Stimulated activated CD4-positive, alpha-beta T cell treated with anti-CD3 and anti-CD28 coated beads, Interleukin-4, amount 100 ng/mL, for 48 hours (primary cell): ENCODE data around the gene PTPRF.
"Not testable (repeated sequence)": the region's sequence is repeated elsewhere in the genome, so short reads cannot be mapped to it uniquely, and the experiment has no call there.

Source experiments
- DNase-seq, 2 donors: peaks; one replicate each; pipeline ENCODE4 v3.0.0-alpha.2; 2020; ENCODE audit warnings: low read depth in 2 of 2

PTPRF gene

GRCh38 chr1:43537423-43538142, 6.9 kb downstream of the PTPRF start:
- no peak for DNase-seq

GRCh38 chr1:43538143-43538487, 7.4 kb downstream of the PTPRF start:
- no peak for DNase-seq

DNA sequence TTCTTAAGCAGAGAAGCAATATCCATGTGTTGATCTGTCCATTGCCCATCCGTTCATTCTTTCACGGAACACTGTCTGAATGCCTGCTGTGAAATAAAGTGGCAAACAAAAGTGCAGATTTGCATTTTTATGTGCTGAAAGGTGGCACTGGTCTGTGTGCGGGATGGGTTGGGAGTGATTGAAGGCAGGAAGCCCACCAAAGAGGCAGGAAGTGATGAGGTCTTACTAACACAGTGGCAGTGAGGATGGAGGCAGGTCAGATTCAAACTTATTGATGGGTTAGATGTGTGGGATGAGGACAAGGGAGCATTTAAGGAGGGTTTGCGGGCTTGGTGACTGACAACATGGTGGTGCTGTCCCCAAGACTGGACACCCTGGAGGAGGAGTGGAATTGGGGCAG, 8.3 kb downstream of the PTPRF start:
- DNase-seq, result no peak

DNA sequence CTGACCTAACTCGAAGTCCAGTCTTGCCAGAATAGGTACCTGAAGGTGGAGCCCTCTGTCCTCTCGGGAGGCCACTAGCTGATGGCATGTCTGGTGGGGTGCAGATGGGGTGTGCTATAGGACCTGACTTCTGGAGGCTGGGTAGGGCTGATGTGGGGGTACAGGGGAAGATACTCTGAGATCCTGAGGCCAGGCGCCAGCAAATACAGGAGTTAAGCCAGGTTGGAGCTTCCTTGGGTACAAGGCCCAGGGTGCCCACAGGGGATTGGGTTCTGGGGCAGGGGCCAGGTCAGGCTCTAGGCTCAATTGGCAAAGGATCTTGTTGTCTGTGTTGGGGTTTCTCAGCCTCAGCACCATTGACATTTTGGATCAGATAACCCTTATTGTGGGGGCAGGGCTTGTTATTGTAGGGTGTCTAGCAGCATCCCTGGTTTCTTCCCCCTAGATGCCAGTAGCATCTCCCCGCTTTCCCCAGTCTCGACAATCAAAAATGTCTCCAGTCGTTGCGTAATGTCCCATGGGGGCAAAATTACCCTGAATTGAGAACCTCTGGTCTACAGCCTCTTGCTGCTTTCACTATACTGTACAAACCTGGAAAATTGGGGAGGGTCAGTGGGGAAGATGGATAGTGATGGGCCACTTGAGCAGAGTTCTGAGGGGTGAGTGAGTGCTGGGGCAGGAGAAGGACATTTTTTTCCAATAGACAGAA, 9.2 kb downstream of the PTPRF start:
- DNase-seq, result no peak

DNA sequence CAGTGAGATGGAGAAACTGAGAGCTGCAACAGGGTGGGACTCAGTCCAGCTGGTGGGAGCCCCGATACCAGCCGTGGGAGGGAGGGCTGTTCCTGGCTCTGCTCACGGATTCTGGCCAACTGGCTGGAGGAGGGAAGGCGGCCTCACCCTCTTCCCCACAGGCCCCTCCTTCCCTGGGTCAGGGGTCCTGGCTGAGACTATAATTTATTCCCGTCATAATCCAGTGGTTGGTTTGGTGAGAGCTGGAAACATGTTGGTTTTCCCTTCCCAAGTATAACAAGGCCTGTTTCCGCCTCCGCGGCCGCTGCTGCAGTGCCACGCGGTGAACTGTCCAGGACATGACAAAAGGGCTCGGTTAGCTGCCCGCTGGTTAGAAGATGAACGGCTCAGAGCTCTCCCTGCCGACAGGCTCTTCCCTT, 10.0 kb downstream of the PTPRF start:
- DNase-seq, result no peak

GRCh38 chr1:43541141-43541540, 10.5 kb downstream of the PTPRF start:
- DNase-seq, result no peak

GRCh38 chr1:43541721-43542401, 11.2 kb downstream of the PTPRF start:
- no peak for DNase-seq

DNA sequence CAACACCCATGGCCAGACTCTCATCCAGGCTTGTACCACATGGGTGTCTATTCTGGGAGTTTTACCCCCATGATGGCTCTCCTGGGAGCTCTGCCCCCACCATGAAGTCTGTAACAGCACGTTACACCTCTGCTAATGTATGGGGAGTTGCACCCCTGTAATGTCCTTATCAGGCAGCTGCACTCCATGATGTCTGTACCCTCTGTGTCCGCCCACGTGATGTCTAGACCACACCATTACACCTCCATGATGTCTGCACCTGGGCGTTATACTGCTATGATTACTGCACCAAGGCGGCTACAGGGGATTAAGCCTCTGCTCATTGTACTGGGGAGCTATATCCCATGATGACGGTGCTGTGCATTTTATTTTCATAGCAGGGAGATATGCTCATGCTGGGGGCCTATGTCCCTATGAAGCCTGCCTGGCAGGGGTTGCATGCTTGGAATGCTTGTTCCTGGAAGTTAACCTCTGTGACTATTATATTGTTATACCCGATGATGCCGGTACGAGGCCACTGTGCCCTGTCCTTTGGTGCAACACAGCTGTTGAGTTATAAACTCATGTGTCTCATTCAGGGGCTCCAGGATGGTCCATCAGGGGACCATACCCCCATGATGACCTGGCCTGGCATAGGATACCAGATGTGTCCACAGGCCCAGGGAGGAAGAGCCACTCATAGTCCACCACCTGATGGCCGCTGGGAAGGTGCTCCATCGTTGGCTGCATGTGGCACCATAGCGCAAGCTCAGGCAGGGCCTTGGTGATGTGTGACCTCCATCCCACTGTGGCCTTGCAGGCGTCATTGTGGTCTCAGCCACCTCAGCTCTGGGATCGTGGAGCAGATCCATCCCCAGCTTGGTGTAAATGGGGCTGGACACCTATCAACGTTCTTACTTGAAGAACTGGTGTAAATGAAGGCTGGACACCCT, 12.1 kb downstream of the PTPRF start:
- DNase-seq, result no peak

DNA sequence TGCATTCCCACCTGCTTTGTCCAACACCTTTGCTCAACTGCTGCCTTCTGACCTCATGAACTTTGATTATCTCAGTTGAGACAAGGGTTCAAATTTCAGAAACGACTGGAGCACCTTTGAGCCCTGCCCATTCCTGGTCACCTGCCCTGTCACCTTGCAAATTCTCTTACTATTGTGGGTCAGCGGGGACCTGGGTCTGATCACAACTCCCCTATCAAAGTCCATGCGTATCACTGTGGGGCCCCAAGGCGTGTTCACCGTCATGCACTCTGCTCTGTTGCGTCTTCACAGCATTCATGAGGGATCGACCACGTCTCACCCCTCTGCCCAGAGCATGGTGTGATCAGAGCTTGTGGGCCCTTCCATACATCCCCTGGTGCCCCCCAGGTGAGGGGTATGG, 12.9 kb downstream of the PTPRF start:
- DNase-seq, result no peak

- DNase-seq, result no peak
Observed at GRCh38 chr1:43545339-43545694, 14.6 kb downstream of the PTPRF start.

GRCh38 chr1:43545695-43546387, 15.2 kb downstream of the PTPRF start:
- DNase-seq, result no peak

DNA sequence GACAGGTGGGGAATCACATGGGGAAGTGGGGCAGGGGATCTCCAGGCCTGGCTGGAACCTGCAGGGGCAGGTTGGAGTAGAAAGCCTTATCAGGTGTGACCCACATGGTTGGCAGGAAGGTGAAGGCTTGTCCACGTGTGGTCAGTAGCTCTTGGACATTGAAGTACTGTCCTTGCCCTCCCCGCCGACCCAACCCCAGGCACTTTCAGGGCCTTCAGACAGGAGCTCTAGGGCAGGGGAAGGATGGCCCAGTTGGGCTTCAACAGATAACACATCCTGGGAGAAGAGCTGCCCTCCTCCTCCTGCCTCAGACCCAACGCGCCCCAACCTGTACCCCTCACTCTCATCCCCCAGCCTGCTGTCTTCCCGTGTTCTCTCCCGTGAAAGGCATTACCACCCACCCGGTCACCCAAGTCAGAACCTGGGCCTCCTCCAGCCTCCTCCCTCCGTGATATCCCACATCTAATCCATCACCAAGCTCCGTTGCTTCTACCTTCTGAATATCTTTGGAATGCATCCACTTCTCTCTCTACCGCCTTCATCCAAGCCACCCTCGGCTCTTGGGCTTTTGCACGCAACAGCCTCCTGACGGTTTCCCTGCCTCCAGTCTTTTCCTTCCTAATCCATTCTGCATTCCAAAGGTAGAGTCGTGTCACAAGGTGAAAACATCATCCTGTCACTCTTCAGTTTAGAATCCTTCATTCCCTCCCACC, 15.9 kb downstream of the PTPRF start:
- DNase-seq, result no peak

DNA sequence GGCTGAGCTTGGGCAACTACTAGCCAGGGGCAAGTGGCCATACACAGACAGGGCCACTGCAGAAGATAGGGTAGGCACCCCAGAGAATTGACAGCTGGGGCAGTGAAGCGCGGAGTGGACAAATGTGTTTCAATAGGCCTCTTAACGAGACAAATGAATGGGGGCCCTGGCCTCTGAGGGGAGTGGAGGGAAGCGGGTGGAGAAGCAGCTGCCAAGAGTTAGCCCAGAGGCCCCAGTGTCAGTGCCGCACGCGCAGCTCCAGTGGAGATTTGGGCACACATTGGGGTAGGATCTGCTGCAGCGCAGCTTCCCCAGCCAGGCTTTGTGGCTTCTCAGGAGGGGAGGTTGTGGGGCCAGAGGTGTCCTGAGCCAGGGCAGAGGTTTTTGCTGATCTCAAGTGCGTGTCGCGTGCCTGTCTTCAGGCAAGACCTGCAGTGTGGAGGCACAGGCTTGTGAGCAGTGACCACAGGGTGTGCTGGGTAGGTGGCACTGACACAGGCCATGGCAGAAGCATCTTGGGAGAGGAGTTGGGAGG, 16.9 kb downstream of the PTPRF start:
- no peak for DNase-seq

- no peak for DNase-seq
Observed at GRCh38 chr1:43548285-43549271, 17.9 kb downstream of the PTPRF start.

DNA sequence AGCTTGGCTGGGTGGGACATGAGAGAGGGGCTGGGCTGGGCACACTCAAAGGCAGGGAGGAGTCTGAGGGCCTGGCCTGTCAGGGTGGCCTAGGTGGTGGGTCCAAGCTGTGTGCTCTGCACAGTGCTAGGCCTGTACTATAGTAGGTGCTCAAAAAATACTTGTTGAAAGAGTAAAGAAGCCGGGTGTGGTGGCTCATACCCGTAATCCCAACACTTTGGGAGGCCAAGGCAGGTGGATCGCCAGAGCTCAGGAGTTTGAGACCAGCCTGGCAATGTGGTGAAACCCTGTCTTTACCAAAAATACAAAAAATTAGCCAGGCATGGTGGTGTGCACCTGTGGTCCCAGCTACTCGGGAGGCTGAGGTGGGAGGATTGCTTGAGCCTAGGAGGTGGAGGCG, 18.7 kb downstream of the PTPRF start:
- not testable (repeated sequence) for DNase-seq

- no peak for DNase-seq
Observed at GRCh38 chr1:43549921-43550597, 19.4 kb downstream of the PTPRF start.

DNA sequence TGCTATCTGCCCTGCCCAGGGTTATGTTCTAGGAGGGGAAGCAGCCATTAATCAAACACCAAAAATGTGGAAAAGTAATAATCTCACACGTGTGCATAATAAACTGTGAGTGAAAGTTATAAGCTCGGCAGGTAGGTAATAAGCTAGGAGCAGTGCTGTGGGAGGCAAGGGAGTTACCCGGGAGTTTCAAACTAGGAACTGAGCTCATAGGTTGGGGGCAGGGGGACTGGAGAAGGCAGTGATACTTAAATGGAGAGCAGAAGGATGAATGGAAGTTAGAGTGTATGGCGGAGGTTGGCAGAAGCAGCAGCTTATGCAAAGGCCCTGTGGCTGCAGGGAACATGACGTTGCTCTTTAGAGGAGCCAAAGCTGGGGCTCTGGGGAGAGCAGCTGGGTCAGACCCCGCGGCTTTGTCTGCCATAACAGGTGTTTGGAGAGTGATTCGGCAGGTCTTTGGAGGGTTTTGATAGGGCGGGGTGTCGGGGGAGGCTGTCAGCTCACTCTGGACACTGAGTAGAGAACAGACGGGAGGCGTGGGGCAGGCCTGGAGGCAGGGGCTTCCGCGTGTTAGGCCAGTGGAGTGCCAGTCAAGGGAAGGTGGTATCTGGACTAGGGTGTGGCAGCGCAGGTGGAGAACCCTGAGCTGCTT, 20.0 kb downstream of the PTPRF start:
- no peak for DNase-seq

DNA sequence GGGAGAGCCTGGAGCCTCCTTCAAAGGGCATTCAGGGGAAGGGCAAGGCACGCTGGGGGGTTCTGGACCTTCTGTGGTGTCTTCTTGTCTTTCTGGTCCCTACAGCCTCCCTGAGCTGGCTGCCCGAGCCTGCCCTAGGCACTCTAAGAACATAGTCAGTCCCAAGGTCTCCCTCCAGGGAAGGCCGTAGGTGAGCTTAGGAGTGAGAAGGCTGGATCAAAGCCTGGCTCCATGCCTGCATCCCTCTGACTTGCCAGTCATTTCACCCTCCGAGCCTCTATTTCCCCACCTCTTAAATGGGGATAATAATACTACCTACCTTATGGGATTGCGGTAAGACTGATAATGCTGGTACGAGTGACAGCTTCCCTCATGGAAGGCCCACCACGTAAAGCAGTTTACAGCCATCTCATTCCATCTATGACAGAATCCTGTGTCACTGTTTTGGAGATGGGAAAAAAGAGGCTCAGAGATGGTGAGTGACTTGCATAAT, 20.8 kb downstream of the PTPRF start:
- DNase-seq, result no peak
